PC-9 (cell line): Measurements from ENCODE around the gene POMP.

Experiments
- EZH2 ChIP-seq: fragments of 200-600 bp; sonication (generic); IDR thresholded peaks from 2 replicates; pipeline ENCODE4 v1.8.0; 2017; ENCODE audit warnings: antibody characterized with exemption, low read depth
- TF ChIP-seq, protein P1 (sequence below): fragments of 200-600 bp; sonication (generic); conservative IDR thresholded peaks from 2 replicates; pipeline ENCODE4 v1.6.1; 2017; ENCODE audit warnings: mixed run types, antibody characterized with exemption, mild to moderate bottlenecking, moderate library complexity

DNA sequence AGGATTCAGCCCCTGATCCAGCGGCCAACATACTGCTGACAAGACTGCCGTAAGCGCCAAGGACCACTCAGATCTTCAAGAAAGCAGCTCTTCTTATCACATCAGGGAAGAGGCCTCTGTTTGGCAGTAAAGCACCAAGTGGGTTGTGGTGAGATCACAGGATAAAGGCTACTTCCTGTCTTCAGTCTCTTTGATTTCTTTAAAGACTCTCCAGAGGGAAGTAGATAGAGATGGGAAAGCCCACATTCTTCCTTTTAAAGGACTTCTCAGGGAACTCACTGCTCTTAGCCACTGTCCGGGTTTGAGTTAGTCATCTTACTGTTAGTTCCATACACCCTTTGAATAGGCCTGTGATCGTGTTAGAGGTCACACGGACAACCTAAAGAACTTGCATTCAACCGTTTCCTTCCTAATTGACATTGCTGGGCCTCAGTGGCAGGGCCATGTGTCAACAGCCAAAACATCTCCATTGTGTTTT lies 47.2 kb upstream of the POMP start:
- TF ChIP-seq, protein P1, sequence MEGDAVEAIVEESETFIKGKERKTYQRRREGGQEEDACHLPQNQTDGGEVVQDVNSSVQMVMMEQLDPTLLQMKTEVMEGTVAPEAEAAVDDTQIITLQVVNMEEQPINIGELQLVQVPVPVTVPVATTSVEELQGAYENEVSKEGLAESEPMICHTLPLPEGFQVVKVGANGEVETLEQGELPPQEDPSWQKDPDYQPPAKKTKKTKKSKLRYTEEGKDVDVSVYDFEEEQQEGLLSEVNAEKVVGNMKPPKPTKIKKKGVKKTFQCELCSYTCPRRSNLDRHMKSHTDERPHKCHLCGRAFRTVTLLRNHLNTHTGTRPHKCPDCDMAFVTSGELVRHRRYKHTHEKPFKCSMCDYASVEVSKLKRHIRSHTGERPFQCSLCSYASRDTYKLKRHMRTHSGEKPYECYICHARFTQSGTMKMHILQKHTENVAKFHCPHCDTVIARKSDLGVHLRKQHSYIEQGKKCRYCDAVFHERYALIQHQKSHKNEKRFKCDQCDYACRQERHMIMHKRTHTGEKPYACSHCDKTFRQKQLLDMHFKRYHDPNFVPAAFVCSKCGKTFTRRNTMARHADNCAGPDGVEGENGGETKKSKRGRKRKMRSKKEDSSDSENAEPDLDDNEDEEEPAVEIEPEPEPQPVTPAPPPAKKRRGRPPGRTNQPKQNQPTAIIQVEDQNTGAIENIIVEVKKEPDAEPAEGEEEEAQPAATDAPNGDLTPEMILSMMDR: no peak
- no peak for TF ChIP-seq EZH2
